RWPE1 (cell line): ENCODE results near the gene ZNF385B.

Experiments used
- CTCF ChIA-PET: fragments of 350-600 bp; sonication (Branson Sonifier 250); formaldehyde crosslinking; extraction: SDS; loops from one replicate; lab custom pipeline; 2021; lab: Yijun Ruan, JAX
- POLR2A ChIA-PET: fragments of 400-600 bp; formaldehyde crosslinking; extraction: SDS; loops from one replicate; lab custom pipeline; 2020; ENCODE audit warnings: antibody characterized with exemption; ENCODE audit not compliant: low non-redundant PET; lab: Yijun Ruan, JAX
- DNase-seq: peaks from one replicate; pipeline ENCODE4 v3.0.0; 2012; ENCODE audit warnings: low spot score
- H3K27ac ChIP-seq: fragments of 450-650 bp; 2 replicates; pipeline ENCODE4 v1.5.1; 2017
- CTCF ChIP-seq: fragments of 450-650 bp; conservative IDR thresholded peaks from 2 replicates; pipeline ENCODE4 v1.5.1; 2017; ENCODE audit warnings: low read depth, mild to moderate bottlenecking

The ZNF385B gene

GRCh38 chr2:179443180-179443579 is 418.2 kb downstream of the ZNF385B start:
- DNase-seq: no peak
- POLR2A ChIA-PET: no interaction called here
- no peak overlapping the region for H3K27ac ChIP-seq
- TF ChIP-seq CTCF: no peak
- CTCF ChIA-PET: no interaction called here

DNA sequence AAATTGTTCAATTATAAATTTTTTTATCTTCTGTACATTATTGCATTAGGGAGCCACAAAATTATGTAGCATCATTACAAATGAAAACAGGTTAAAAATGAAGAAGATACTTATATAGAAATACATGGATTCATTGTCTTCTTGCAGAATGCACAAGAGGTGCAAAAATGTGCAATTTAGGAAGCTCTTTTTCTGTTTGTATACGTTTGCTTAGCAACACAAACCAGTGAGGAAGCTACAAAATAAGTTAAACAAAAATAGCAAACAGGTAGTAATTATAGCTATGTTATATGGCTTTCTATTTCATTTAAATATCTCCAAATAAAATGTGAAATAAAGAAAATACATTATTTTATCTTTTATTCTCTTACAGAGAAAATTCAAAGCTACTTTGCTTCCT is 419.2 kb downstream of the ZNF385B start:
- no peak for TF ChIP-seq CTCF
- no peak overlapping the region for H3K27ac ChIP-seq
- ChIA-PET CTCF (interaction anchor here (0.6 kb wide), 1 partner anchor 19 kb away, joined by 4 read pairs; no protein-coding TSS in a partner anchor), POLR2A (no interaction called here)
- no peak for DNase-seq

GRCh38 chr2:179441551-179441950 is 419.9 kb downstream of the ZNF385B start:
- ChIA-PET POLR2A (no interaction called here), CTCF (no interaction called here)
- TF ChIP-seq CTCF: no peak

DNA sequence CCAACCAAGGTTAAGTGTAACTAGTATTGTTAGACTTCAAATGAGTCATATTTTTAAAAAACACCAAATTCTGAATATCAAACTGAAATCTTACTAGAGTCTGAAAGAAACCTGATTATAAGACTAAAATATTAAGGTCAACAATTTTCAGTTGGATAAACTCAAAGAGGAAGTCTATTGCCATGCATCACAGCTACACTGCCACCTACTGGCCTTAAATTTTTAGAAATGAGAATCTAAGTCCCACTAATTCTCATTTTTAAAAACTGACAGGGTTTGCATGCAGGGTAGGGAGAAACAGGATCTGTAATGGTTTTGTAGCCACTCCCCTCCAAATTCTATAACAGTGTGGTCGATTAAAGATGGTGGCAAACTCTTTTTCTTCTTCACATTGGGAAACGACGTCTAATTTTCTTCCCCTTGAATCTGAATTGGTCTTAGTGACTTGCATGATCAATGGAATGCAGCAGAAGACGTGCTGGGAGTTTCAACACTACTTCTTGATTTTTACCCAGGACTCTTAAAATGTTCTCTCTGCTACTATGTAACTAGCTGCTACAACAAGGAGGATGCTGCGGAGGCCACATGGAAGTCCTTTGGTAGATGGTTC is 420.7 kb downstream of the ZNF385B start:
- TF ChIP-seq CTCF: peak; percentile 43
- no peak for DNase-seq
- CTCF ChIA-PET: interaction anchor here (0.7 kb wide), 1 partner anchor 277 kb away, joined by 4 read pairs; no protein-coding TSS in a partner anchor
- no peak overlapping the region for H3K27ac ChIP-seq
- POLR2A ChIA-PET: no interaction called here

More at GRCh38 chr2:179441551-179441950, 419.9 kb downstream of the ZNF385B start:
- no peak for DNase-seq
- H3K27ac ChIP-seq: no peak overlapping the region

DNA sequence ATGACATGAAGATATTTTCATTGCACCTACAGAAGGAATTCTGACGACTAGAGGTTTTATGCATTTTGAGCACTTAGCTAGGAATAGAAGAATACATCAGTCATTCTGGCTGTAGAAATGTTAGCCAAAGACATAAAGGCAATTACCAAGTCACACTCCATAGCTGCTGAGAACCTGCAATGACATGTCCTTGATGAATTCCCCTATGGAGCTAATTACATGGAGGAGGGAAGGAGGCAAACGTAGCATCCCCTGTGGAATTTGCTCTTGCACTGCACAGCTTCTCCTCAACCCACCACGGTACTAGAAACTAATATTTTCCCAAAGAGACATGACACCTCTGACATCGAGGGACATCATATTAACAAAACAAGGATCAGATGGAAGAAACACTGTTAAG is 422.8 kb downstream of the ZNF385B start:
- ChIA-PET CTCF (no interaction called here), POLR2A (no interaction called here)

GRCh38 chr2:179437430-179437829 is 424.0 kb downstream of the ZNF385B start:
- H3K27ac ChIP-seq: no peak overlapping the region
- DNase-seq: no peak
- TF ChIP-seq CTCF: no peak
- ChIA-PET POLR2A (no interaction called here), CTCF (no interaction called here)

More for the DNA sequence above, 422.8 kb downstream of the ZNF385B start:
- no peak for DNase-seq
- TF ChIP-seq CTCF: no peak
- no peak overlapping the region for H3K27ac ChIP-seq
